ENCODE results near the gene CD82.
"Not testable (repeated sequence)": the region's sequence is repeated elsewhere in the genome, so short reads cannot be mapped to it uniquely, and the experiment has no call there.

CD82 gene

DNA sequence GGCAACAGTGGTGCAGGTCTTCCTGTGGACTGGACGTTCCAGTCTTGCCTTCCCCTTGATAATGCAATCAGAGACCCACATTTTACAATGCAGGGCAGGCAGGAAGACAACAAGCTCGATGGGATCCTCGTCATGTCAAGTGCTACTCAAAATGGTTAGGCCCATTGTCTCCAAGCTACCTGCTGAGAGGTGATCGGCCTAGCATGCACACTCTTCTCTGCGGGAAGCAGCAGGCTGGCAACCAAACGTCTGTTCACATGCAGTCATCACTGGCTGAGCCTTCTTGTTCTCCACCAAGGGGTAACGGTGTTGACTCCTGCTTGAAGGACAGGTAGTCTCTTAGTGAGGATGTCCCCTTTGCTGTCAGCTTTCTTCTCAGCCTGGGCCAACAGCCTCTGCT lies 25.5 kb upstream of the CD82 start:
- no peaks in the 10 kb centered on the region for H3K9me3 ChIP-seq
- peaks cover 0 to 6% (median 1%) of the 10 kb centered on the region in 4 donors for H3K4me1 ChIP-seq
- DNase-seq = no peak
- no peak overlapping the region for H3K4me3 ChIP-seq
- TF ChIP-seq CTCF (IDR thresholded peaks at IDR 0.05) = no peak
- H3K27ac ChIP-seq = no peak overlapping the region
- H3K27me3 ChIP-seq = peaks cover 0 to 21% of the 10 kb centered on the region in 2 donors
- no peaks in the 10 kb centered on the region for H3K36me3 ChIP-seq
- intact Hi-C loops (cut with DNase I; ENCODE audit: low total_unique reads) = no loop called here

DNA sequence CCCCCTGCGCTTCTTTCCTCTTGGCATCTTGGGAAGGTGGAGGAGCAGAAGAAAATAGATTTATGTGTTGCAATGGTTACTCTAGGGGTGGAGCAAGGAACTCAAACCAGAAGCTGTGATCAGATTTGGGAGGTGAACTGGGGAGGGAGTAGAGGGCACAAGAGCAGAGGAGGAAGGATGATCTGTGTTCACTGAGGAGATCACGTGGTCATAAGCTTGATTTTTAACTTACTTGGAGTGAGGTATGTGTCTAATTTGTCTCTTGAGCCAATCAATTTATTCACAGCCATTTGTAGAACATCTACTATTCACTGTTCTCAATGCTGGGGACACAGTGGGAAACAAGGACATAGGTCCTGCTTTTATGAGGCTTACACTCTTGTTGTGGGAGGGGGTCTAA lies 24.8 kb upstream of the CD82 start:
- Histone ChIP-seq H3K27me3 (peaks cover 0 to 17% of the 10 kb centered on the region in 2 donors), H3K27ac (no peak overlapping the region), H3K4me3 (no peak overlapping the region), H3K36me3 (no peaks in the 10 kb centered on the region), H3K4me1 (peaks cover 0 to 6% (median 1%) of the 10 kb centered on the region in 4 donors), H3K9me3 (no peaks in the 10 kb centered on the region)
- intact Hi-C loops (cut with DNase I; ENCODE audit: low total_unique reads) = no loop called here
- no peak for TF ChIP-seq CTCF (IDR thresholded peaks at IDR 0.05)
- no peak for DNase-seq

DNA sequence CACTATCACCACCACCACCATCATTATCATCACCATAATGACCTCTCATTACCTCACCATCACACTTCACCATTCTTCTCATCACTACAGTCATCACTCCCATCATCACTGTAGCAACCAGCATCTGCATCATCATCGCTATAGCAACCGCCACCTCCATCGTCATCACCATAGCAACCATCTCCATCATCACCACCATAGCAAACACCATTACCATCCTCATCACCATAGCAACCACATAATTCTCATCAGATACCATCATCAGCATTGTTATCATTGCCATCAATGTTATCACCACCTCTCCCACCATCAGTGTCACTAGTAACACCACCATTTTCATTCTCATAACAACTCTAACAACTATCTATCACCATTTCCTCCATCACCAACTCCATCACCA lies 23.1 kb upstream of the CD82 start:
- intact Hi-C loops (cut with DNase I; ENCODE audit: low total_unique reads) = no loop called here
- no peak overlapping the region for H3K4me3 ChIP-seq
- H3K27ac ChIP-seq = no peak overlapping the region
- TF ChIP-seq CTCF (IDR thresholded peaks at IDR 0.05) = no peak
- no peaks in the 10 kb centered on the region for H3K36me3 ChIP-seq
- H3K27me3 ChIP-seq = peaks cover 0 to 7% of the 10 kb centered on the region in 2 donors
- H3K9me3 ChIP-seq = no peaks in the 10 kb centered on the region
- peaks cover 0 to 6% (median 1%) of the 10 kb centered on the region in 4 donors for H3K4me1 ChIP-seq
- no peak for DNase-seq

GRCh38 chr11:44546984-44547383 lies 18.5 kb upstream of the CD82 start:
- H3K4me1 ChIP-seq; H3K4me3 ChIP-seq; H3K36me3 ChIP-seq; DNase-seq; H3K27me3 ChIP-seq; H3K9me3 ChIP-seq; intact Hi-C loops (cut with DNase I; ENCODE audit: low total_unique reads); H3K27ac ChIP-seq: not testable (repeated sequence)

- H3K36me3 ChIP-seq; H3K4me3 ChIP-seq; H3K9me3 ChIP-seq; H3K27me3 ChIP-seq; intact Hi-C loops (cut with DNase I; ENCODE audit: low total_unique reads); DNase-seq; H3K27ac ChIP-seq; H3K4me1 ChIP-seq: not testable (repeated sequence)
These were observed 17.9 kb upstream of the CD82 start for GRCh38 chr11:44547534-44547933.

DNA sequence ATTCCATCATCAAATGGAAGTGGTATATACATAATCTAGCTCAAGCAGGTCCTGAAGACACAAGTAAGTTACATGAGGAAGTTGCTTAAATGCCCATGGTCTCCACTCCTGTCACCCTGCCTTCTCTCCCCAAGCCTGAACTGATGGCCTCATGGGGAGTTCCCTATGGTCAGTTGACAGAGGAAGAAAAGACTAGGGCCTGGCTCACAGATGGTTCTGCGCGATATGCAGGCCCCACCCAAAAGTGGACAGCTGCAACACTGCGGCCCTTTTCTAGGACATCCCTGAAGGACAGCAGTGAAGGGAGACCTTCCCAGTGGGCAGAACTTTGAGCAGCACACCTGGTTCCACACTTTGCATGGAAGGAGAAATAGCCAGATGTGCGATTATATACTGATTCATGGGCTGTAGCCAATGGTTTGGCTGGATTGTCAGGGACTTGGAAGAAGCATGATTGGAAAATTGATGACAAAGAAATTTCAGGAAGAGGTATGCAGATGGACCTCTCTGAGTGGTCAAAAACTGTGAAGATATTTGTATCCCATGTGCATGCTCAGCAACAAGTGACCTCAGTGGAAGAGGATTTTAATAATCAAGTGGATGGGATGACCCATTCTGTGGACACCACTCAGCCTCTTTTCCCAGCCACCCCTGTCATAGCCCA lies 17.3 kb upstream of the CD82 start:
- no peaks in the 10 kb centered on the region for H3K27me3 ChIP-seq
- DNase-seq = no peak
- no peaks in the 10 kb centered on the region for H3K36me3 ChIP-seq
- no peaks in the 10 kb centered on the region for H3K9me3 ChIP-seq
- TF ChIP-seq CTCF (IDR thresholded peaks at IDR 0.05) = no peak
- intact Hi-C loops (cut with DNase I; ENCODE audit: low total_unique reads) = no loop called here
- no peak overlapping the region for H3K27ac ChIP-seq
- no peak overlapping the region for H3K4me3 ChIP-seq
- H3K4me1 ChIP-seq = no peaks in the 10 kb centered on the region

GRCh38 chr11:44548961-44549749 lies 16.3 kb upstream of the CD82 start:
- H3K9me3 ChIP-seq; H3K4me3 ChIP-seq; DNase-seq; intact Hi-C loops (cut with DNase I; ENCODE audit: low total_unique reads); H3K27me3 ChIP-seq; H3K27ac ChIP-seq; H3K36me3 ChIP-seq; H3K4me1 ChIP-seq: not testable (repeated sequence)
